Gastroesophageal sphincter (tissue), 3 donors: ENCODE results near the gene CHST3.

Experiments
- CTCF ChIP-seq, 4 experiments: fragments of 200-600 bp in 2 of 4; fragments of 450-650 bp in 2 of 4; sonication (generic) in 1 of 4; IDR thresholded peaks; one replicate each; pipeline ENCODE4 v1.5.1; 2017 to 2019; ENCODE audit warnings: antibody characterized with exemption in 4 of 4, mild to moderate bottlenecking in 2 of 4, moderate library complexity in 2 of 4
- POLR2A ChIP-seq, 2 donors: fragments of 450-650 bp; IDR thresholded peaks; one replicate each; pipeline ENCODE4 v1.6.1; 2017; ENCODE audit warnings: antibody characterized with exemption in 2 of 2, mild to moderate bottlenecking in 2 of 2, moderate library complexity in 1 of 2

GRCh38 chr10:72049969-72050781 is 86.0 kb downstream of the CHST3 start:
- TF ChIP-seq CTCF (IDR thresholded peaks at IDR 0.05): no peak
- no peak for TF ChIP-seq POLR2A (IDR thresholded peaks at IDR 0.05)
